Testis (tissue), 2 donors: ENCODE measurements around the gene DMBT1.

Experiments used
- CTCF ChIP-seq, 3 experiments: fragments of 450-650 bp in 2 of 3; fragments of 200-600 bp in 1 of 3; sonication (generic) in 1 of 3; IDR thresholded peaks; one replicate each; pipeline ENCODE4 v1.5.1; 2016 to 2019; ENCODE audit warnings: antibody characterized with exemption in 3 of 3, mild to moderate bottlenecking in 2 of 3, moderate library complexity in 1 of 3
- POLR2A ChIP-seq: fragments of 450-650 bp; IDR thresholded peaks from one replicate; pipeline ENCODE4 v1.6.1; 2017; ENCODE audit warnings: antibody characterized with exemption, mild to moderate bottlenecking, moderate library complexity

- TF ChIP-seq CTCF (IDR thresholded peaks at IDR 0.05): no peak
- no peak for TF ChIP-seq POLR2A
These were observed 110.8 kb downstream of the DMBT1 start for GRCh38 chr10:122671355-122671754.
